CD4-positive, CD25-positive, alpha-beta regulatory T cell (primary cell): ENCODE data around the gene SIRPB1. TPM values are rescaled to one million over a fixed set of nuclear protein-coding genes. Genes with fewer than 3 reads are reported as not detected.
"Not testable (repeated sequence)": the region's sequence is repeated elsewhere in the genome, so short reads cannot be mapped to it uniquely, and the experiment has no call there.

Source experiments
- ATAC-seq, 2 donors: fragments of 150-1000 bp; cut with Tn5 transposase; one replicate each; pipeline ENCODE4 v1.10.0; 2021; ENCODE audit warnings: low read depth in 2 of 2, moderate number of reproducible peaks in 2 of 2, moderate library complexity in 1 of 2
- DNase-seq, 3 donors: peaks; one replicate each; pipeline versions ENCODE4 v3.0.0 to v3.0.0-alpha.2; 2012 to 2022; ENCODE audit warnings: mixed read lengths in 1 of 3
- H3K27ac ChIP-seq: one replicate; pipeline ENCODE4 v1.7.0; 2013; ENCODE audit warnings: mild to moderate bottlenecking, low read length; ENCODE audit not compliant: insufficient read depth, poor library complexity, severe bottlenecking
- H3K27me3 ChIP-seq: one replicate; pipeline ENCODE4 v1.7.0; 2013; ENCODE audit warnings: low read length; ENCODE audit not compliant: control insufficient read depth, insufficient read depth
- H3K36me3 ChIP-seq: one replicate; pipeline ENCODE4 v1.7.0; 2013; ENCODE audit warnings: mild to moderate bottlenecking, low read length, moderate library complexity; ENCODE audit not compliant: control insufficient read depth, insufficient read depth
- H3K4me1 ChIP-seq: 2 replicates; pipeline ENCODE4 v1.7.0; 2013; ENCODE audit warnings: mild to moderate bottlenecking, low read length; ENCODE audit not compliant: insufficient read depth, control insufficient read depth, poor library complexity, severe bottlenecking
- H3K4me3 ChIP-seq: one replicate; pipeline ENCODE4 v1.7.0; 2013; ENCODE audit warnings: low read depth, mild to moderate bottlenecking, low read length, moderate library complexity
- H3K9me3 ChIP-seq, 2 experiments: 1 replicate in 1 of 2; 2 replicates in 1 of 2; pipeline ENCODE4 v1.7.0; 2013; ENCODE audit warnings: low read length in 2 of 2, mild to moderate bottlenecking in 1 of 2, moderate library complexity in 1 of 2; ENCODE audit not compliant: control insufficient read depth in 2 of 2
- H3K27ac Mint-ChIP-seq, 3 donors: one replicate each; pipeline ENCODE4 v1.8.0; 2020 to 2022; ENCODE audit warnings: mild to moderate bottlenecking in 3 of 3, mixed read lengths in 3 of 3, moderate library complexity in 2 of 3
- H3K27me3 Mint-ChIP-seq: one replicate; pipeline ENCODE4 v1.8.0; 2022; ENCODE audit warnings: mild to moderate bottlenecking, mixed read lengths
- H3K36me3 Mint-ChIP-seq: one replicate; pipeline ENCODE4 v1.8.0; 2020; ENCODE audit warnings: mixed read lengths
- H3K4me1 Mint-ChIP-seq, 4 donors: one replicate each; pipeline ENCODE4 v1.8.0; 2020 to 2022; ENCODE audit warnings: mixed read lengths in 4 of 4, mild to moderate bottlenecking in 1 of 4
- H3K4me3 Mint-ChIP-seq, 4 donors: one replicate each; pipeline ENCODE4 v1.8.0; 2020 to 2022; ENCODE audit warnings: mild to moderate bottlenecking in 4 of 4, mixed read lengths in 4 of 4, moderate library complexity in 3 of 4
- H3K9me3 Mint-ChIP-seq, 7 donors: one replicate each; pipeline ENCODE4 v1.8.0; 2020 to 2022; ENCODE audit warnings: mixed read lengths in 7 of 7, mild to moderate bottlenecking in 3 of 7, moderate library complexity in 2 of 7
- polyA plus RNA-seq, 4 donors: library from polyadenylated mRNA; unstranded; fragments of 300-500 nt; fragmentation: Illumina TruSeq; gene quantifications; one replicate each; pipeline ENCODE4 v1.2.3, GENCODE V29; 2021
- total RNA-seq: library from RNA; stranded (reverse); gene quantifications from one replicate; pipeline ENCODE4 v1.2.3, GENCODE V29; 2022

The SIRPB1 gene
- total and polyA plus RNA-seq, 5 donors from 2014 or later: 0.73 to 12.8 (median 2.4) TPM

- peaks cover 0 to 9% (median 0%) of the 10 kb centered on the region in 4 donors for H3K4me1 Mint-ChIP-seq
- no peaks in the 10 kb centered on the region for H3K36me3 Mint-ChIP-seq
- Histone ChIP-seq H3K9me3 (no peaks in the 10 kb centered on the region), H3K27ac (no peak overlapping the region), H3K27me3 (no peaks in the 10 kb centered on the region), H3K4me1 (no peaks in the 10 kb centered on the region), H3K4me3 (no peak overlapping the region), H3K36me3 (no peaks in the 10 kb centered on the region)
- ATAC-seq: no peak
- H3K27ac Mint-ChIP-seq: peak overlapping the region in 1 of 3 donors; percentile 89
- peak in 1 of 3 donors; percentile 40 for DNase-seq
- no peaks in the 10 kb centered on the region for H3K9me3 Mint-ChIP-seq
- H3K4me3 Mint-ChIP-seq: peak overlapping the region in 2 of 4 donors; percentile 77 to 87
- no peaks in the 10 kb centered on the region for H3K27me3 Mint-ChIP-seq
Observed at GRCh38 chr20:1588533-1589460, 31.0 kb downstream of the SIRPB1 start.

GRCh38 chr20:1587781-1588532 is 31.9 kb downstream of the SIRPB1 start:
- no peaks in the 10 kb centered on the region for H3K27me3 ChIP-seq
- no peak for DNase-seq
- Mint-ChIP-seq H3K4me1 (peaks cover 0 to 9% (median 0%) of the 10 kb centered on the region in 4 donors), H3K9me3 (no peaks in the 10 kb centered on the region), H3K36me3 (no peaks in the 10 kb centered on the region), H3K4me3 (peak overlapping the region in 2 of 4 donors; percentile 77 to 87), H3K27me3 (no peaks in the 10 kb centered on the region), H3K27ac (peak overlapping the region in 1 of 3 donors; percentile 89)
- H3K27ac ChIP-seq: no peak overlapping the region
- no peaks in the 10 kb centered on the region for H3K4me1 ChIP-seq
- H3K9me3 ChIP-seq: no peaks in the 10 kb centered on the region
- ATAC-seq: no peak
- H3K36me3 ChIP-seq: no peaks in the 10 kb centered on the region
- H3K4me3 ChIP-seq: no peak overlapping the region

- ATAC-seq: no peak
- H3K9me3 Mint-ChIP-seq: no peaks in the 10 kb centered on the region
- Histone ChIP-seq H3K36me3 (no peaks in the 10 kb centered on the region), H3K27ac (no peak overlapping the region), H3K4me3 (no peak overlapping the region), H3K4me1 (no peaks in the 10 kb centered on the region), H3K27me3 (no peaks in the 10 kb centered on the region), H3K9me3 (no peaks in the 10 kb centered on the region)
- H3K4me1 Mint-ChIP-seq: peaks cover 0 to 5% (median 0%) of the 10 kb centered on the region in 4 donors
- no peak overlapping the region for H3K4me3 Mint-ChIP-seq
- H3K27me3 Mint-ChIP-seq: no peaks in the 10 kb centered on the region
- H3K36me3 Mint-ChIP-seq: no peaks in the 10 kb centered on the region
- DNase-seq: no peak
- no peak overlapping the region for H3K27ac Mint-ChIP-seq
Observed at GRCh38 chr20:1579488-1579887, 40.3 kb downstream of the SIRPB1 start.

GRCh38 chr20:1577906-1578305 is 41.9 kb downstream of the SIRPB1 start:
- H3K9me3 Mint-ChIP-seq: no peaks in the 10 kb centered on the region
- H3K27ac Mint-ChIP-seq: no peak overlapping the region
- ATAC-seq (no peak), DNase-seq (no peak)
- H3K4me1 Mint-ChIP-seq: peaks cover 0 to 5% (median 0%) of the 10 kb centered on the region in 4 donors
- Histone ChIP-seq H3K9me3 (no peaks in the 10 kb centered on the region), H3K4me3 (no peak overlapping the region), H3K27ac (no peak overlapping the region), H3K36me3 (no peaks in the 10 kb centered on the region), H3K4me1 (no peaks in the 10 kb centered on the region), H3K27me3 (no peaks in the 10 kb centered on the region)
- H3K27me3 Mint-ChIP-seq: no peaks in the 10 kb centered on the region
- no peaks in the 10 kb centered on the region for H3K36me3 Mint-ChIP-seq
- no peak overlapping the region for H3K4me3 Mint-ChIP-seq

- not testable (repeated sequence) for H3K4me3 Mint-ChIP-seq, H3K4me3 ChIP-seq, H3K9me3 ChIP-seq, H3K36me3 ChIP-seq, H3K36me3 Mint-ChIP-seq, DNase-seq, H3K9me3 Mint-ChIP-seq, H3K27ac Mint-ChIP-seq, H3K4me1 Mint-ChIP-seq, H3K27me3 Mint-ChIP-seq, H3K27me3 ChIP-seq, H3K4me1 ChIP-seq, ATAC-seq, H3K27ac ChIP-seq
Observed at GRCh38 chr20:1577313-1577712, 42.5 kb downstream of the SIRPB1 start.

- Histone ChIP-seq H3K4me3 (no peak overlapping the region), H3K27me3 (no peaks in the 10 kb centered on the region), H3K4me1 (no peaks in the 10 kb centered on the region), H3K27ac (no peak overlapping the region), H3K36me3 (no peaks in the 10 kb centered on the region), H3K9me3 (no peaks in the 10 kb centered on the region)
- ATAC-seq (no peak), DNase-seq (no peak)
- peaks cover 0 to 5% (median 0%) of the 10 kb centered on the region in 4 donors for H3K4me1 Mint-ChIP-seq
- H3K9me3 Mint-ChIP-seq: no peaks in the 10 kb centered on the region
- no peaks in the 10 kb centered on the region for H3K36me3 Mint-ChIP-seq
- no peak overlapping the region for H3K4me3 Mint-ChIP-seq
- no peak overlapping the region for H3K27ac Mint-ChIP-seq
- H3K27me3 Mint-ChIP-seq: no peaks in the 10 kb centered on the region
Observed at GRCh38 chr20:1576641-1577040, 43.2 kb downstream of the SIRPB1 start.

GRCh38 chr20:1576003-1576402 is 43.8 kb downstream of the SIRPB1 start:
- not testable (repeated sequence) for ATAC-seq, H3K4me1 ChIP-seq, H3K9me3 Mint-ChIP-seq, H3K9me3 ChIP-seq, H3K36me3 ChIP-seq, DNase-seq, H3K27ac Mint-ChIP-seq, H3K4me3 ChIP-seq, H3K4me1 Mint-ChIP-seq, H3K36me3 Mint-ChIP-seq, H3K27ac ChIP-seq, H3K27me3 Mint-ChIP-seq, H3K4me3 Mint-ChIP-seq, H3K27me3 ChIP-seq
